ENCODE data around the gene DRICH1.
"Not testable (repeated sequence)": the region's sequence is repeated elsewhere in the genome, so short reads cannot be mapped to it uniquely, and the experiment has no call there.

- not testable (repeated sequence) for TF ChIP-seq CTCF (IDR thresholded peaks at IDR 0.05; ENCODE audit: low read depth, low read length, missing input control); JUND (IDR thresholded peaks at IDR 0.05); RAD21 (IDR thresholded peaks at IDR 0.05); HNF4G (IDR thresholded peaks at IDR 0.05); EGR1 (IDR thresholded peaks at IDR 0.05; ENCODE audit: low read depth in 2 of 2); GABPA (IDR thresholded peaks at IDR 0.05 in 1 of 2, conservative IDR thresholded peaks at IDR 0.05 in 1 of 2)
Measured at GRCh38 chr22:23573701-23574235, 58.4 kb downstream of the DRICH1 start.
